HG02870 (cell line): ENCODE data around the gene JPH2.

ENCODE experiments used
- ATAC-seq: cut with Tn5 transposase; IDR thresholded peaks from one replicate; pipeline ENCODE4 v1.9.1; 2021; ENCODE audit warnings: mild to moderate bottlenecking, moderate library complexity; ENCODE audit not compliant: unreplicated experiment

Gene JPH2

GRCh38 chr20:44106615-44107014 is 80.4 kb downstream of the JPH2 start:
- no peak for ATAC-seq

GRCh38 chr20:44104798-44105517 is 82.0 kb downstream of the JPH2 start:
- no peak for ATAC-seq

- ATAC-seq, result no peak
Observed at GRCh38 chr20:44102582-44102981, 84.4 kb downstream of the JPH2 start.

DNA sequence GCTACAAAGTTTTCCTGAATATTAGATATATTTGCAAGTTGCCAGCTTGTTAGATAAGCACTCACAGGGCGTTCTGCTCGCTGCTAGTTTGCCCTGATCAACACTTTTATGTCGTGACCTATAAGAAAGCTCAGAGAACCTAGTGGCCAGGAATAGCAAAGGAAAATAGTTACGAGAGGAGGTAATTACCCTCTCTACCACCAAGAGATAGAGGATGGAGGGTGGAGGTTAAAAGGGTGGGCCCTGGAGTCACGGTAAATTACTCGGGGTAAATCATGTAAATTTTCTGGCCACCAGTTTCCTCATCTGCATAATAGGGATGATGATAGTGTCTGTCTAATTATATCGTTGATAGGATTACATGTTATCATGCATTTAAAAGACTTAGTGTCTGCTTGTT is 87.2 kb downstream of the JPH2 start:
- ATAC-seq, result no peak

DNA sequence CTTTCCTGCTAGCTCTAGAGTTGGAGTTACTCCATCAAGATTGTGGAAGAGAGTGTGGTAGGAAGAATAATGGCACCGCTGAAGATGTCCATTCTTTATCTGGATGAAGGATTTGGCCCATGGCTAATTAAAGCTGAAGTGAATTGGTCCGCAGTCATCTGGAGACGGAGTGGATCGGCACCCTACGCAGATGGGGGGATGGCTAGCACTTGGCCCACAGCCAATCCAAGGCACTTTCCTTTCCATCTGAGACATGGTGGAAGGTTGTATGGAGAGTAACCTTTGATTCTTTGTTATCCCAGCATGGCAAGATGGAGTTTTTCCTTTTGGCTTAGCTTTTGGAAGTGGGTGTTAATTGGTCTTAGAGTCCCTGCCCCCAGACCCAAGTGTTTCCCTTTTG is 88.3 kb downstream of the JPH2 start:
- ATAC-seq, result no peak

DNA sequence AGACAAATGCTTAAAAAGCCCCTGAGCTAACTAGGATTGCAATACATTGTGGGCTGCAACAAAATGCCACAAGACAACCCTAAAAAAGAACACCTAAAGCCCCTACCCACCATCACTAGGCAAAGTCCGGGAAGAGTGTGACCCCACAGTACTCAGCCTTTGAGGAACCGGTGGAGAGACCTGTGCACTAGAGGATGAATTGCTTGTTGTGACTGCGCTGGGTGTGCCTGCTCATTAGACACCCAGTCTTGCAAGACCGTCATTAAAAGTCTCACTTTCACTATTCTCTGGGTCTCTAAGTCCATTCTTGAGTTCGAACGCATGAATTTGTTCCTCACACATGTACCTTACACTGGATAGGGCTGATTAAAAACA is 88.7 kb downstream of the JPH2 start:
- no peak for ATAC-seq

DNA sequence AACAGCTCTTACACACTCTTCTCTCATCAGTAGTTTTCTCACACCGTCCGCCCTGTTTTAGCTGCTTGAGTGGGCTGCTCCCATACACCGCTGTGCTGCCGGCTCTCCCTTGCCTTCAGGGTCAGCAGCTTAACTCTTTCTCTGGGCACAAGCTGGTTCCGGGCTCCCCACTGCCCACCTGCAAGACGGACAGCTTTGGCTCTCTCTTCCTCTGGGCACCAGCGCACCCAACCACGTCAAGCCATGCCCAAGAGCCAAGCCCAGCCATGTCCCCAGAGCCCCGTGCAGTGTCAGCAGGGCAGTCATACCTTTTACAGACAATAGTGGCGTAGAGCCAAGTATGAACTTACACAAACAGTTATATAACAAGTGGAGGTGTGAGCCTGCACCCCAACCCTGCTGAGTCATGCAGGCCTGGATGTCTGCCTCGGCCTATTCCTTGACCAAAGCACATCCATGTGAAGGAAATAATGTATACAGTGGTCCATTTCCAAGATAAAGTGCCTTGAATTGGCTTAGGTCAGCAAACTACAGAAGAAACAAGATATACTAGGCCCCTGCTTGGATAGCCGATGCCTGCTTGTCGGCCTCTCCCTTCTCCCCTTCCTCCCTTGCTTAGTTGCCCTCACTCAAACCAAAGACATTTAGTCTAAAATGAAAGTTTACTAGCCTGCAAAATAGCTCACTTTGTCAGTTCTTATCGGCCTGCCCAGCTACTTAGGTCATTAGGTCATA is 89.3 kb downstream of the JPH2 start:
- no peak for ATAC-seq

- ATAC-seq, result no peak
Observed at GRCh38 chr20:44095831-44096230, 91.2 kb downstream of the JPH2 start.

DNA sequence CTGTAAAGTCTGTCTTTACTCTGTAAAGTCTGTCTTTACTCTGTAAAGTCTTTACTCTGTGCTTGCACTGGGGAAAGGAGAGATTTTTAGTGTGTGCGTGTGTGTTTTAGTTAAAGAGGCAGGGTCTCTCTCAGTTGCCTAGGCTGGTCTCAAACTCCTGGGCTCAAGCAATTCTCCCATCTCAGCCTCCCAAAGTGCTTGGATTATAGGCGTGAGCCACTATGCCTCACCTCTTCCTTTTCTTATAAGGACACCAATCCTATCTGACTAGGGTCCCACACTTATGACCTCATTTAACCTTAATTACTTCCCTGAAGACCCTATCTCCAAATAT is 93.8 kb downstream of the JPH2 start:
- ATAC-seq, result no peak

DNA sequence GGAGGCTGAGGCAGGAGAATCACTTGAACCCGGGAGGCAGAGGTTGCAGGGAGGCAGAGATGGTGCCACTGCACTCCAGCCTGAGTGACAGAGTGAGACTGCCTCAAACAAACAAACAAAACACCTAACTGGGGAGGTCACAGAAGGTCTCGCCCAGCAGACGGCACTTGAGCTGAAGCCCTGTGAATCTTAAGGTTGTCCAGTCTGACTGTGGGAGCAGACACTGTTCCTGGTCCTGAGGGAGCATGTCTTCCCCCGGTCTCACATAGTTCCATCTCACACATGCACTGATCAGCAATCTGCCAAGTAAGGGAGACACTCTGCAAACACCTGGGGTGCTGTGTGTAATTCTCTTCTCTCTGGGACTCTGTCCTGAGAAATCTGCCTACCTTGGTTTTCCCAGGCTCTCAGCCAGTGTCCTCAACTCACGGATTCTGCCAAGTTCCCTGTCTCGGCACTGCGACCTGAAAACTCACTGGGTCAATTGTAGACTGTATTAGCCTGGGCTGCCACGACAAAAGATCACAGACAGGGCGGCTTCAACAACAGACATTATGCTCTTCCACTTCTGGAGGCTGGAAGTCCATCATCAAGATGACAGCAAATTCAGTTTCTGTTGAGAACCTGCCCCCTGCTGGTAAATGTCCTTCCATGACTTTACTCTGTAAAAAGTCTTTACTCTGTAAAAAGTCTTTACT is 94.3 kb downstream of the JPH2 start:
- ATAC-seq, result no peak

DNA sequence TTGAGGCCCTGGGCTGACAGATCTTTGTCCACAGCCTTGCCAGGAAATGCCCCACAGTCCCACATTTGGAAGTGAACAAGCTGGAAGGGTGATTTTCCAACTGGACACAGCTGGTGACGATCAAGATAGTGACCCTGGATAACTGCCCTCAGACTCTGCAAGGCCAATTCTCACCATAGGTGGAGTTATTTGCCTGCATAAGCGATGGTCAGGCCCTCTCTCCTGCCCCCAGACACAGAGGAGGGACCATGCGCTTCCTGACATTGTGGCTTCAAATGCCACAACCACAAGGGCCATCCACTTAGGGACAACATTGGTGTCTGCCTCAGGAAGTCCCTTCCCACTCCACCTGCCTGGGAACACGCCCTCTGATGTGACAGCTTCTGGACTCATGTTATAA is 96.0 kb downstream of the JPH2 start:
- no peak for ATAC-seq

GRCh38 chr20:44089987-44090674 is 96.9 kb downstream of the JPH2 start:
- ATAC-seq, result peak; percentile 74

GRCh38 chr20:44087857-44088120 is 99.2 kb downstream of the JPH2 start:
- ATAC-seq, result no peak

GRCh38 chr20:44087051-44087856 is 99.7 kb downstream of the JPH2 start:
- no peak for ATAC-seq

GRCh38 chr20:44085616-44086434 is 101.2 kb downstream of the JPH2 start:
- no peak for ATAC-seq

GRCh38 chr20:44084891-44085290 is 102.1 kb downstream of the JPH2 start:
- no peak for ATAC-seq

GRCh38 chr20:44084439-44084838 is 102.5 kb downstream of the JPH2 start:
- ATAC-seq, result no peak

DNA sequence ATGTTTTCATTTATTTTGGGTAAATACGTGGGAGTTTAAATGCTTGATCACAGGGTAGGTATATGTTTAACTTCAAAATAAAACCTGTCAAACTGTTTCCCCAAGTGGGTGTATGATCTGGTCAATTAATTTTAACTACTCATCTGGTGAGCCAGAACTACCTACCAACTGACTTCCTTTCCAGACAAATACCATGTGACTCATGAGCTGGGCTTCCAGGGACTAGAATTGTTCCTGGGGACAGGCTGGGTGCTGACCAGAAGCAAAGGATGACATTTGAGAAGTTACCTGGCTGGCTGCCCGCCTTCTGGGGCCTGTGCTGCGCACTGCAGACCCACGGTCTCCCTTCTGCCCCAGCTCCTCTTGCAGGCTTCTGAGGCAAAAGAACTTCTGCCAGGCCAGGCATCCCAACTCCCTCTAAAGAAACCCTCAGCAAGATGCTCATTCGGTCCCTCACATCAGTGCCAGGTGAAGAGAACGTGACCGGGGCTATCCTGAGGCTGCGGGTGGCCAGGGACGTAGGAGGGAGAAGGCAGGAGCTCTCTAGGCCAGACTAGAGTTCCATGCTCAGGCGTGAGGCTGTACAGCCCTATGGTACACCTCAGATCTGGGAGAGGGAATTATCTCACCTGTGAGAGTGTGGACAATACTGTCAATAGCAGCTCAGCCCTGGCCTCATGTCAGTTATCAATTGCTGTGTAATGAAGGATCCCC is 103.6 kb downstream of the JPH2 start:
- ATAC-seq, result no peak

DNA sequence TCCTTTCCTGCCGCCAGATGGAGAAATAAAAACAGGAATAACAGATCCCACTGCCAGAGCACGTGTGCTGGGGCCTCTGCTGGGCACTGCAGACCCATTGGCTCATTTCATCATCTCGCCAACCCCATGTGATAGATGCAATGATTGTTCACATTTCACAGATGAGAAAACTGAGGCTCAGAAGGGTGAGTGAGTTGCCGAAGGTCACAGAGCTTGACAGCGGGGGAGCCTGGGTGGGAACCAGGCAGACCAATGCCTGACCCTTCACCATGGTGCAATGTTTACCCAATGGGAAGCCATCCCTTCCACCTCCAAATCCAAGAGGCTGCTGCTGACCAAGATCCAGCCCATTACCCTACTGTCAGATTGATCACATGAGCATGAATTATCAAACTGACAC is 105.1 kb downstream of the JPH2 start:
- ATAC-seq, result no peak

DNA sequence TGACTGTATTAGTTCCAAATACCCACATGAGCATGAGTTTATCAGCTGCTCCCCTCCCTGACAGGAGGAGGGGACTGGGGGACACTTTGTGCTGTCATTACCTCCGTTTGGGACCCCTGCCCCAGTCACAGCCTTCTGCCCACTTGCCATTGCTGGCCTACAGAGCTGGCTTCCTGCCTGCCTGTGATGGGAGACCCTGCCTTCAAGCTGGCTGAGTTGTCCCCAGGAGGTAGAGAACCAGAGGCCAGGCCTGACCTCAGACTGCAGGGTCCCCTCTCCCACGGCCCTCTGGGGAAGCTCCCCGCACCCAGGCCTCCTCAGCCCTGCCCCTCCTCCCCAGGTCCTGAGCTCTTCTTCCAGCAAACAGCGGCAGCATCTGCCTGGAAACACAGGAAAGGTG is 105.5 kb downstream of the JPH2 start:
- no peak for ATAC-seq
